ENCODE measurements around the gene CP.

- TF ChIP-seq EZH2 (IDR thresholded peaks at IDR 0.05; ENCODE audit: low read length): no peak
- TF ChIP-seq CTCF (optimal IDR thresholded peaks at IDR 0.05 in 1 of 3, IDR thresholded peaks at IDR 0.05 in 1 of 3, conservative IDR thresholded peaks at IDR 0.05 in 1 of 3; ENCODE audit: extremely low read depth in 1 of 3, insufficient read depth in 2 of 3, low read length in 3 of 3): no peak
Measured at GRCh38 chr3:149209431-149209830, 12.2 kb downstream of the CP start.

All from keratinocyte (primary cell).